Thyroid gland (tissue), 4 donors: ENCODE data around the gene KREMEN2. TPM values are rescaled to one million over a fixed set of nuclear protein-coding genes. Genes with fewer than 3 reads are reported as not detected.
A peak's percentile ranks its signal among the peaks of the same experiment; 100 is the strongest.

Source experiments
- DNase-seq, 2 donors: peaks; one replicate each; pipeline ENCODE4 v3.0.0-alpha.2; 2019
- H3K27ac ChIP-seq, 3 donors: fragments of 200-600 bp; sonication (generic); 1 replicate in 2 of 3; 2 replicates in 1 of 3; pipeline ENCODE4 v1.5.1; 2016 to 2019; ENCODE audit warnings: mild to moderate bottlenecking in 1 of 3, moderate library complexity in 1 of 3
- H3K27me3 ChIP-seq: fragments of 200-600 bp; sonication (generic); one replicate; pipeline ENCODE4 v1.5.1; 2019
- H3K36me3 ChIP-seq, 2 donors: fragments of 200-600 bp; sonication (generic); one replicate each; pipeline ENCODE4 v1.5.1; 2016 to 2019
- H3K4me1 ChIP-seq, 2 donors: fragments of 200-600 bp; sonication (generic); one replicate each; pipeline ENCODE4 v1.5.1; 2017 to 2019
- H3K4me3 ChIP-seq, 3 donors: fragments of 200-600 bp; sonication (generic); replicated peaks in 1 of 3; 1 replicate in 2 of 3; 2 replicates in 1 of 3; pipeline ENCODE4 v1.5.1; 2016; ENCODE audit warnings: mild to moderate bottlenecking in 1 of 3
- H3K9me3 ChIP-seq: fragments of 200-600 bp; sonication (generic); one replicate; pipeline ENCODE4 v1.5.1; 2017
- POLR2A ChIP-seq, 2 donors: fragments of 450-650 bp; IDR thresholded peaks; one replicate each; pipeline ENCODE4 v1.6.1; 2017; ENCODE audit warnings: antibody characterized with exemption in 2 of 2, mild to moderate bottlenecking in 2 of 2, moderate library complexity in 1 of 2
- WGBS, 2 donors: methylation state at CpG; one replicate each; pipeline ENCODE4 v1.1.5; 2017; 5-methylcytosine and 5-hydroxymethylcytosine counted together
- intact Hi-C: fragments of 100-400 bp; cut with DNase I; formaldehyde crosslinking; loops from one replicate; pipeline ENCODE4 v1.15.1; 2023
- total RNA-seq, 4 donors: library from RNA; depleted of rRNA; stranded (reverse); fragments of >200 nt; gene quantifications; one replicate each; pipeline ENCODE4 v1.2.3, GENCODE V29; 2016
- TF ChIP-seq, protein P1 (sequence below), 6 experiments: fragments of 200-600 bp in 3 of 6; fragments of 450-650 bp in 3 of 6; sonication (generic) in 3 of 6; IDR thresholded peaks; one replicate each; pipeline ENCODE4 v1.5.1; 2016 to 2019; ENCODE audit warnings: antibody characterized with exemption in 6 of 6, mild to moderate bottlenecking in 2 of 6, inconsistent platforms in 1 of 6, moderate library complexity in 1 of 6

KREMEN2 gene
- total RNA-seq, 4 donors from 2014 or later, result not detected

DNA sequence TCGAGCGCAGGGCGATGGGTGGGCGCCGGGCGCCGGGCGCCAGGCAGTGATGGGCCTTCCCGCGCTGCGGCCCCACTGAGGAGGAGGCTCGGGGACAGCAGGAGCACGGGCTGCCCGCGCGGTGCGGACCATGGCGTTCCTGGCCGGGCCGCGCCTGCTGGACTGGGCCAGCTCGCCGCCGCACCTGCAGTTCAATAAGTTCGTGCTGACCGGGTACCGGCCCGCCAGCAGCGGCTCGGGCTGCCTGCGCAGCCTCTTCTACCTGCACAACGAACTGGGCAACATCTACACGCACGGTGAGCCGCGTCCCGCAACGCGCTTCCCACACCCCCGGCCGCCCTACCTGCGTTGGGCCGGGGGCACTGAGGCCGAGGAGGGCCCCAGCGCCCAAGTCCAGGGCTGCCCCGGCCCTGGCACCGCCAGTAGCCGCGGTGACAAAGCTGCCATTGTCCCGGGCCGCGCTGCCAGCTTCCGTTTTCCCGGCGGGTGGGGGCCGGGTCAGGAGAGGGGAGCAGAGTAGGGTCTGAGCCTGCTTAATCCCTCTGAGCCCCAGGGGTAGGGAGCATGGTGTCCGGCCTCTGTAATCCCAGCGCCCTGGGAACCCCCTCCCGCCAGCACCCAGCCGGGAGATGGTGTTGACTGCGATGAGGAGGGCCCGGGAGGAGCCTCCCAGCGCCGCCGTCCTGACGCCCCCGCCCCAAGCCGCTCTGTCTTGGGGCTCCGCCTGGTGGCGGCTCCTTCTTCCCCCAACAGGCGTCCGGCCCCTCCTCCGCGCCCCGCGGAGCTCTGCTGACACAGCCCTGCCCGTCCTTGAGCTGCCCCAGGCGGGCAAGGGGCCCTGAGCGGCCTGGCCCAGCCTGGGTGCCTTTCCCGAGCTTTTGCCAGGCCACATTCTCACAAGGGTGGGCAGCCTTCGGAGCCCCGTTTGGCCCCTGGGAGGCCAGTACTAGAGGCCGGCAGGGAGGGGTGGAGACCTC lies 5.8 kb downstream of the KREMEN2 start:
- Histone ChIP-seq H3K27ac (no peak overlapping the region), H3K36me3 (no peaks in the 10 kb centered on the region), H3K27me3 (peaks cover 25% of the 10 kb centered on the region), H3K4me3 (peak overlapping the region; percentile 5 to 55 (median 44)), H3K9me3 (no peaks in the 10 kb centered on the region), H3K4me1 (peaks cover 31 to 50% of the 10 kb centered on the region in 2 donors)
- WGBS, 2 donors, result 1 to 5% methylated on average over 8 to 32 of the region's 83 CpGs
- intact Hi-C loops, result no loop called here
- TF ChIP-seq POLR2A (IDR thresholded peaks at IDR 0.05), result no peak
- TF ChIP-seq, protein P1, sequence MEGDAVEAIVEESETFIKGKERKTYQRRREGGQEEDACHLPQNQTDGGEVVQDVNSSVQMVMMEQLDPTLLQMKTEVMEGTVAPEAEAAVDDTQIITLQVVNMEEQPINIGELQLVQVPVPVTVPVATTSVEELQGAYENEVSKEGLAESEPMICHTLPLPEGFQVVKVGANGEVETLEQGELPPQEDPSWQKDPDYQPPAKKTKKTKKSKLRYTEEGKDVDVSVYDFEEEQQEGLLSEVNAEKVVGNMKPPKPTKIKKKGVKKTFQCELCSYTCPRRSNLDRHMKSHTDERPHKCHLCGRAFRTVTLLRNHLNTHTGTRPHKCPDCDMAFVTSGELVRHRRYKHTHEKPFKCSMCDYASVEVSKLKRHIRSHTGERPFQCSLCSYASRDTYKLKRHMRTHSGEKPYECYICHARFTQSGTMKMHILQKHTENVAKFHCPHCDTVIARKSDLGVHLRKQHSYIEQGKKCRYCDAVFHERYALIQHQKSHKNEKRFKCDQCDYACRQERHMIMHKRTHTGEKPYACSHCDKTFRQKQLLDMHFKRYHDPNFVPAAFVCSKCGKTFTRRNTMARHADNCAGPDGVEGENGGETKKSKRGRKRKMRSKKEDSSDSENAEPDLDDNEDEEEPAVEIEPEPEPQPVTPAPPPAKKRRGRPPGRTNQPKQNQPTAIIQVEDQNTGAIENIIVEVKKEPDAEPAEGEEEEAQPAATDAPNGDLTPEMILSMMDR (IDR thresholded peaks at IDR 0.05), result peak in 1 of 6 experiments; percentile 14
- DNase-seq, result peak in 1 of 2 donors; percentile 30

DNA sequence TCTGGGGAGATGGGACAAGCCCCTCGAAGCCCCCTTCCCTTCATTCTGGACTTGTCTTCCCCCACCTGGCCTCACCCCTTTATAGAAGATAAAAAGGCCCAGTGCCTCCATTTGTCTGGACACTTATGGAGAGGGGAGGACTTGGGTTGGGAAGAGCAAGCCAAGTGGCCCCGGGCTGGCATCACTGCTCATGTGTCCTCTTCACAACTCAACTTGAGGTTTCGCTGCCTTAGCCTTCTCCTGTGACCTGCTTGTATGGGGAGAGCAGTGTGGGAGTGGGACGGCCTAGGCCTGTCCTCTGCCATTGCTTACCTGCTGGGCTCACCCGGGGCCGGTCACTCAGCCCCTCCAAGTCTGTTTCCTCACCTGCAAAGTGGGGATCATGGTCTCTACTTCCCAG lies 6.5 kb downstream of the KREMEN2 start:
- intact Hi-C loops, result no loop called here
- H3K4me3 ChIP-seq, result no peak overlapping the region
- WGBS, 2 donors, result 82 to 84% methylated on average over 6 of the region's 6 CpGs

DNA sequence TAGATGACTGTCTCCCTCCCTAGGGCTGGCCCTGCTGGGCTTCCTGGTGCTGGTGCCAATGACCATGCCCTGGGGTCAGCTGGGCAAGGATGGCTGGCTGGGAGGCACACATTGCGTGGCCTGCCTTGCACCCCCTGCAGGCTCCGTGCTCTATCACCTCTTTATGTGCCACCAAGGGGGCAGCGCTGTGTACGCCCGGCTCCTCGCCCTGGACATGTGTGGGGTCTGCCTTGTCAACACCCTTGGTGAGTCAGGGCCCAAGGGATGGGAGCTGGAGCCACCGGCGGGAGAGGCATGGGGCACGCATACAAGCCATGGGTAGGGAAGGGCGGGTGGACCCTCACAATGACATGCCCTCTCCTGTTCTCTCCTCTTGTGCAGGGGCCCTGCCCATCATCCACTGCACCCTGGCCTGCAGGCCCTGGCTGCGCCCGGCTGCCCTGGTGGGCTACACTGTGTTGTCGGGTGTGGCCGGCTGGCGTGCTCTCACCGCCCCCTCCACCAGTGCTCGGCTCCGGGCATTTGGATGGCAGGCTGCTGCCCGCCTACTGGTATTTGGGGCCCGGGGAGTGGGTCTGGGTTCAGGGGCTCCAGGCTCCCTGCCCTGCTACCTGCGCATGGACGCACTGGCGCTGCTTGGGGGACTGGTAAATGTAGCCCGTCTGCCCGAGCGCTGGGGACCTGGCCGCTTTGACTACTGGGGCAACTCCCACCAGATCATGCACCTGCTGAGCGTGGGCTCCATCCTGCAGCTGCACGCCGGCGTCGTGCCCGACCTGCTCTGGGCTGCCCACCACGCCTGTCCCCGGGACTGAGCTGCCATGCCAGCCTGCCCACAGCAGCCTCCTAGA lies 7.3 kb downstream of the KREMEN2 start:
- Histone ChIP-seq H3K36me3 (no peaks in the 10 kb centered on the region), H3K4me3 (no peak overlapping the region), H3K27me3 (peaks cover 12% of the 10 kb centered on the region), H3K9me3 (no peaks in the 10 kb centered on the region), H3K27ac (no peak overlapping the region), H3K4me1 (peaks cover 25 to 45% of the 10 kb centered on the region in 2 donors)
- WGBS, 2 donors, result 94 to 96% methylated on average over 15 to 20 of the region's 35 CpGs
- intact Hi-C loops, result no loop called here
- DNase-seq, result no peak
- TF ChIP-seq, protein P1 (IDR thresholded peaks at IDR 0.05), result no peak
- no peak for TF ChIP-seq POLR2A (IDR thresholded peaks at IDR 0.05)

More for the DNA sequence above, 6.5 kb downstream of the KREMEN2 start:
- Histone ChIP-seq H3K27ac (no peak overlapping the region), H3K27me3 (peaks cover 19% of the 10 kb centered on the region), H3K4me1 (peaks cover 25 to 45% of the 10 kb centered on the region in 2 donors), H3K9me3 (no peaks in the 10 kb centered on the region), H3K36me3 (no peaks in the 10 kb centered on the region)
- no peak for DNase-seq
- TF ChIP-seq POLR2A (IDR thresholded peaks at IDR 0.05), result no peak
- TF ChIP-seq, protein P1 (IDR thresholded peaks at IDR 0.05), result no peak

DNA sequence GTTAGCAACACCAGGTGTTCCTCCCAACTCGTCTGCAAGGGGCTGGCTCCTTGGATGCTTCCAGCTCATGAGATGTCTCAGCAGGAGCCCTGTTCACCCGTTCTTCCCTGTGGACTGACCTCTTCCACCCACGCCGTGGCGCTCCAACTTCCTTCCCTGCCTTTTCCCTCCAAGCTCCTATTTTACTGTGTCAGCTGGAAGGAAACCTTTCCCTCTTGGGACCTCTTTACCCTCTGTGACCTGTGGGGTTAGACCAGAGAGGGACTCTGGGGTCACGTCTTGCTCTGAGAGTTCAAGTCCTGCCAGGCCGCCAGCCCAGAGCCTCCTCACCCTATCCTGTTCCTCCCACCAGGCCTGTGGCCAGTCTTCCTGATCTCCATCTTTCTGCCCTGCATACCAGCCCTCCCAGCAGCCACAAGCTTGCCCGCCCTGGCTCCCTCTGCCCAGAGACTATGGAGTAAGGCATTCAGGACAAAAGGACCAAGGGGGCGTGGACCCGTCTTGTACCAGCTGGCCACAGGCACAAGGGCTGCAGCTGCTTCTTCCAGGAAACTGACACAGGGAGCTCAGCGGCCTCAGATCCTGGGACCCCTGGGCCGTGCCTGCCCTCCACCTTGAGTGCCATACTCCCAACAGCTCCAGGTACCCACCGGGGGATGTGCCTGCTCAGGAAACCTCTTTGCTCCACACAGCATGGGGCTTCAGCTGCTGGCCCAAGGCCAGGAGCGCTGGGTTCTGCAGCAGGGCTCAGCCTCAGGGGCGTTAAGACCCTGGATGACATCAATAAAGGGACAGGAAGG lies 8.1 kb downstream of the KREMEN2 start:
- TF ChIP-seq, protein P1 (IDR thresholded peaks at IDR 0.05), result no peak
- TF ChIP-seq POLR2A (IDR thresholded peaks at IDR 0.05), result no peak
- no peaks in the 10 kb centered on the region for H3K9me3 ChIP-seq
- DNase-seq, result no peak
- 83 to 89% methylated on average over 10 to 13 of the region's 15 CpGs for WGBS, 2 donors
- H3K4me1 ChIP-seq, result peaks cover 20 to 37% of the 10 kb centered on the region in 2 donors
- no peak overlapping the region for H3K4me3 ChIP-seq
- intact Hi-C loops, result no loop called here
- H3K27me3 ChIP-seq, result peaks cover 3% of the 10 kb centered on the region
- H3K27ac ChIP-seq, result no peak overlapping the region
- H3K36me3 ChIP-seq, result no peaks in the 10 kb centered on the region
